ENCODE results near the gene THAP3. TPM values are rescaled to one million over a fixed set of nuclear protein-coding genes. Genes with fewer than 3 reads are reported as not detected.

The THAP3 gene
- total and polyA plus RNA-seq, 10 donors: 13.0 to 29.1 (median 17.4) TPM

DNA sequence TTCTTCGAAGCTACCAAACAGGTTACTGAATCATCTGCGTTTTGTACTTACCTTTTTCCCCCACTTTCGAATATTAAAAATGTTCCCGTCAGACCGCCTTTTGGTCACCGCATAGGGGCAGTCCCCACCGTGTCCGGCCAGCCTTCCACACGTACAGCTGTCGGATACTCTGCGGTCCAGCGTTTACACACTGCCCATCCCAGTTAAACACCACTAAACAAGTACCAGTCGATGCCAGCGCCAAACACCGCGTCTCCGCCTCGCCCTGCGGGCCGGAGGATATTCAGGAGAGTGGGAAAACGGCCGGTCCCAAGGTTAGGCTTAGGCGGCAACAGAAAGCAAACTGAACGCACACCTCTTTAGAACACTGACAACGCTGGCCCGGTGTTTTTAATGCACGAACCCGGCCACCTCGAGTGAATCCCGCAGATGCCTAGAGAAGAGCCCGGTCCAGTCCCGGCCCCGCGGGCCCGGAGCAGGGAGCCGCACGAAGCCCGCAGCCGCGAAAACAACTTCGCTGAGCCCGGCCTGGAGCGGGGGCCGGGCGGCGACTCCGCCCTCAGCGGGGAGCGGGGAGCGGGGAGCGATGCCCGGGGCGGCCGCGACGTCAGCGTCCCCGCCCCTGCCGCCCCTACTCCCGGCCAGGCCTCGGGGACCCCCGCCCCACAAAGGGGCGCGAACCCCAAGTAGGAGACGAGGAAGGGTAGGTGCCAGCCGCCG lies 11.9 kb upstream of the THAP3 start:
- 0 to 1% (median 1%) methylated on average over 50 to 67 of the region's 67 CpGs for WGBS, 5 donors
- Histone ChIP-seq H3K27ac (peak overlapping the region; percentile 73 to 97 (median 94)), H3K36me3 (peaks cover 0 to 12% (median 0%) of the 10 kb centered on the region in 6 donors), H3K27me3 (replicated peaks in 1 of 7) (peaks cover 0 to 8% (median 0%) of the 10 kb centered on the region in 7 donors), H3K4me1 (peaks cover 10 to 53% (median 27%) of the 10 kb centered on the region in 6 donors), H3K9me3 (no peaks in the 10 kb centered on the region), H3K4me3 (peak overlapping the region; percentile 87 to 99 (median 95))
- intact Hi-C loops (cut with DNase I; ENCODE audit: low total_unique reads): no loop called here
- no peak for DNase-seq
- TF ChIP-seq, protein P1, sequence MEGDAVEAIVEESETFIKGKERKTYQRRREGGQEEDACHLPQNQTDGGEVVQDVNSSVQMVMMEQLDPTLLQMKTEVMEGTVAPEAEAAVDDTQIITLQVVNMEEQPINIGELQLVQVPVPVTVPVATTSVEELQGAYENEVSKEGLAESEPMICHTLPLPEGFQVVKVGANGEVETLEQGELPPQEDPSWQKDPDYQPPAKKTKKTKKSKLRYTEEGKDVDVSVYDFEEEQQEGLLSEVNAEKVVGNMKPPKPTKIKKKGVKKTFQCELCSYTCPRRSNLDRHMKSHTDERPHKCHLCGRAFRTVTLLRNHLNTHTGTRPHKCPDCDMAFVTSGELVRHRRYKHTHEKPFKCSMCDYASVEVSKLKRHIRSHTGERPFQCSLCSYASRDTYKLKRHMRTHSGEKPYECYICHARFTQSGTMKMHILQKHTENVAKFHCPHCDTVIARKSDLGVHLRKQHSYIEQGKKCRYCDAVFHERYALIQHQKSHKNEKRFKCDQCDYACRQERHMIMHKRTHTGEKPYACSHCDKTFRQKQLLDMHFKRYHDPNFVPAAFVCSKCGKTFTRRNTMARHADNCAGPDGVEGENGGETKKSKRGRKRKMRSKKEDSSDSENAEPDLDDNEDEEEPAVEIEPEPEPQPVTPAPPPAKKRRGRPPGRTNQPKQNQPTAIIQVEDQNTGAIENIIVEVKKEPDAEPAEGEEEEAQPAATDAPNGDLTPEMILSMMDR (IDR thresholded peaks at IDR 0.05 in 8 of 11, conservative IDR thresholded peaks at IDR 0.05 in 3 of 11): peak in 1 of 11 experiments; percentile 11
- TF ChIP-seq POLR2AphosphoS5 (IDR thresholded peaks at IDR 0.05): peak in 1 of 3 donors; percentile 52
- no peak for TF ChIP-seq POLR2A (IDR thresholded peaks at IDR 0.05)

DNA sequence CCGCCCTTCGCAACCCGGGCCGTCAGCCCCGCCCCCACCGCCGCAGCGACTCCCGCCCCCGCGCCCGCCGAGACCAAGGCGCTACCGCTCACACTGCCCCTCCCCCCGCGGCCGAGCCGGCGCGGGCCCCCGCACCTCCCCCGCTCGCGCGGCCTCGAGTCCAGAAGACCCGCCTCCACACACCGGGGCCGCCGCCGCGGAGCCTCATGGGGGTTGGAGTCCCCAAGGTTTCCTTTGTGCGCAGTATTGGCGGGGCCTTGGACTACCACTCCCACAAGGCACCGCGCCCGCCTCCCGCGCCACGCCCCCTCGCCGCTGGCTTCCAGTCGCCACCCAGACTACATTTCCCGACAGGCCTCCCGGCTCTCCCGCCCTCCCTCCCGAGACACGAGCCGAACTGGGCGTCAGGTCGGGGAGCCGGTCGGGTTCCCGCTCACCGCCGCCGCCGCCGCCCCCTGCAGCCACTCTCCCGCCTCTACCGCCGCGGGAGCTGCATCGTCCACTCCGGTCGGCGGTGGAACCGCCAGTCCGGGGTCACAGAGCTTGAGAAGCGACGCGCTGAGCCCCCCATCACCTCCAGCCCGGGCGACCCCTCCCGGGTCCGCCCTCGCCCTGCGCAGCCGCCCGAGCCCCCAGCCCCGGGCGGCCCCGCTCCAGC lies 11.2 kb upstream of the THAP3 start, which contains the start of gene PHF13:
Gene PHF13, plus strand, starts transcription at position 371 of the 658 bp plus-strand sequence. CDS start 336 bp downstream, outside the sequence.
- WGBS, 5 donors: 0 to 1% (median 0%) methylated on average over 35 to 84 of the region's 84 CpGs
- Histone ChIP-seq H3K27ac (peak within 1 kb of the TSS; percentile 73 to 97 (median 94)), H3K27me3 (replicated peaks in 1 of 7) (peaks cover 0 to 8% (median 0%) of the 10 kb centered on the region in 7 donors), H3K4me3 (peak within 1 kb of the TSS; percentile 87 to 99 (median 95)), H3K4me1 (peaks cover 10 to 53% (median 27%) of the 10 kb centered on the region in 6 donors), H3K36me3 (peaks cover 0 to 19% (median 0%) of the 10 kb centered on the region in 6 donors), H3K9me3 (no peaks in the 10 kb centered on the region)
- TF ChIP-seq, protein P1 (IDR thresholded peaks at IDR 0.05 in 8 of 11, conservative IDR thresholded peaks at IDR 0.05 in 3 of 11): peak in 2 of 11 experiments; percentile 13 to 29
- peak; percentile 79 to 92 (median 83) for TF ChIP-seq POLR2AphosphoS5 (IDR thresholded peaks at IDR 0.05)
- no peak for TF ChIP-seq POLR2A (IDR thresholded peaks at IDR 0.05)
- intact Hi-C loops (cut with DNase I; ENCODE audit: low total_unique reads): no loop called here
- DNase-seq: peak; percentile 100

DNA sequence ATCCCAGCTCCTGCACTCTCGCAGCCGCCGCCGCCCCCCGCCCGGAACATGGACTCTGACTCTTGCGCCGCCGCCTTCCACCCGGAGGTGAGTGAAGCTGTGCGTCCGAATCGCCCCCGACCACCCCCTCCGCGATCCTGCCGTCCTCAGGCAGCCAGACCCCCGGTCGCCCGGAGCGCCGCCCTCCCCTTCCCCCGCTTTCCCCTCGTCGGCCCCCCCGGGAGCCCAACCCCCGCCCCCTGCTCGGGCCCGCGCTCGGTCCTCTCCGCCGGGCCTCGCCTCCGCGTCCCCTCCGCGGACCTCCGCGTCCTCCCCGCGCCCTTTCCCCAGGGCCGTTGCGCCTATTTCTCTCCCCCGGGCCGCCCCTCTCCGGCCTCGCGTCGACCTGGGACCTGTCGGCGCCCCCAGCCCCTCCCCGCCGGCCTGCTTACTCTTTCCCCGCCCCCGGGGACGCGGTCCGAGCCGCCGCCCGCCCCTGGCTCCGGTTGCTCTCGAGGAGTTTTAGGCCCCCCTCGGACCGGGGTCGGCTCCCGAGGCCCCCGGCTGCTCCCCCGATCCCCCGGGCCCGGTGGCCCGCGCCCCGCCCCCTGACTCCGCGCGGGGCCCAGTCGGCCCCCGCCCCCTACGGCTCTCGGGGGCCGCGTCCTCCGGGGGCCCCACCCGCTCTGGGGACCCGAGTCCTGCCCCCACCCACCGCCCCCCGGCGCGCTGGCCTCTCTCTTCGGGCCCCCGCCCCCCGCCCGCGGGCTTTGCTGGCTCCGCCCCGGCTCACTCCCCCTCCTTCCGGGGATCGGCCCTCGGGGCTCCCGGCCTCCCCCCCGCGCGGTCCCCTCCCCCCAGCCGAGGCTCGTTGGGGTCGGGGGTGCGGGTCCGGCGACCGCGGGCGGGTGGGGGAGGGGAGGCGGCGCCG lies 10.4 kb upstream of the THAP3 start:
- Histone ChIP-seq H3K27ac (peak overlapping the region; percentile 72 to 97 (median 94)), H3K4me3 (peak overlapping the region; percentile 87 to 99 (median 95)), H3K27me3 (replicated peaks in 1 of 7) (peaks cover 0 to 8% (median 0%) of the 10 kb centered on the region in 7 donors), H3K4me1 (peaks cover 10 to 53% (median 27%) of the 10 kb centered on the region in 6 donors), H3K9me3 (no peaks in the 10 kb centered on the region), H3K36me3 (peaks cover 0 to 25% (median 0%) of the 10 kb centered on the region in 6 donors)
- intact Hi-C loops (cut with DNase I; ENCODE audit: low total_unique reads): no loop called here
- TF ChIP-seq POLR2AphosphoS5 (IDR thresholded peaks at IDR 0.05): no peak
- TF ChIP-seq, protein P1 (IDR thresholded peaks at IDR 0.05 in 8 of 11, conservative IDR thresholded peaks at IDR 0.05 in 3 of 11): no peak
- no peak for TF ChIP-seq POLR2A (IDR thresholded peaks at IDR 0.05)
- 0 to 2% (median 1%) methylated on average over 8 to 111 of the region's 117 CpGs for WGBS, 5 donors
- DNase-seq: peak; percentile 94

All from spleen (tissue), 11 donors.